GM20000 (cell line): ENCODE results near the gene SLC25A53.
A peak's percentile ranks its signal among the peaks of the same experiment; 100 is the strongest.

Source experiments
- DNase-seq: peaks from one replicate; pipeline ENCODE4 v3.0.0; 2012; ENCODE audit warnings: low spot score
- TF ChIP-seq, protein P1 (sequence below): IDR thresholded peaks from 2 replicates; pipeline ENCODE4 v1.5.1; 2012; ENCODE audit warnings: mild to moderate bottlenecking, control low read depth; ENCODE audit errors: extremely low read depth, missing control alignments

The SLC25A53 gene

DNA sequence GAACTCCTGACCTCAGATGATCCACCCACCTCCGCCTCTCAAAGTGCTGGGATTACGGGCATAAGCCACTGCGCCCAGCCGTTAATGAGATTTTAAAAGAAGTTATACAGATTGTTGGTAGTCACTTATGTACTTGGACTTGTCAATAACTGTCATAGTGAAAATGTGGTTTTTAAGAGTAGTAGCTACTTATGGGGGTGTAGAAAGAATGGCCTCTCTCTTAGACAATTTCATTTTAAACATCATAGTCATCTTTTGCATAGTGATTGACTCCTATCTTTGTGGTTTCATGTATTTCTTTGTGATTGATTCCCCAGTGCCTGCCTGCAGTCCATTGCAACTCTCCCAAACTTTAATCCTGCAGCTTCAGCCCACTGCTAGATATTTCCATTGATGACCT lies 26.9 kb upstream of the SLC25A53 start:
- TF ChIP-seq, protein P1, sequence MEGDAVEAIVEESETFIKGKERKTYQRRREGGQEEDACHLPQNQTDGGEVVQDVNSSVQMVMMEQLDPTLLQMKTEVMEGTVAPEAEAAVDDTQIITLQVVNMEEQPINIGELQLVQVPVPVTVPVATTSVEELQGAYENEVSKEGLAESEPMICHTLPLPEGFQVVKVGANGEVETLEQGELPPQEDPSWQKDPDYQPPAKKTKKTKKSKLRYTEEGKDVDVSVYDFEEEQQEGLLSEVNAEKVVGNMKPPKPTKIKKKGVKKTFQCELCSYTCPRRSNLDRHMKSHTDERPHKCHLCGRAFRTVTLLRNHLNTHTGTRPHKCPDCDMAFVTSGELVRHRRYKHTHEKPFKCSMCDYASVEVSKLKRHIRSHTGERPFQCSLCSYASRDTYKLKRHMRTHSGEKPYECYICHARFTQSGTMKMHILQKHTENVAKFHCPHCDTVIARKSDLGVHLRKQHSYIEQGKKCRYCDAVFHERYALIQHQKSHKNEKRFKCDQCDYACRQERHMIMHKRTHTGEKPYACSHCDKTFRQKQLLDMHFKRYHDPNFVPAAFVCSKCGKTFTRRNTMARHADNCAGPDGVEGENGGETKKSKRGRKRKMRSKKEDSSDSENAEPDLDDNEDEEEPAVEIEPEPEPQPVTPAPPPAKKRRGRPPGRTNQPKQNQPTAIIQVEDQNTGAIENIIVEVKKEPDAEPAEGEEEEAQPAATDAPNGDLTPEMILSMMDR, result no peak
- no peak for DNase-seq

DNA sequence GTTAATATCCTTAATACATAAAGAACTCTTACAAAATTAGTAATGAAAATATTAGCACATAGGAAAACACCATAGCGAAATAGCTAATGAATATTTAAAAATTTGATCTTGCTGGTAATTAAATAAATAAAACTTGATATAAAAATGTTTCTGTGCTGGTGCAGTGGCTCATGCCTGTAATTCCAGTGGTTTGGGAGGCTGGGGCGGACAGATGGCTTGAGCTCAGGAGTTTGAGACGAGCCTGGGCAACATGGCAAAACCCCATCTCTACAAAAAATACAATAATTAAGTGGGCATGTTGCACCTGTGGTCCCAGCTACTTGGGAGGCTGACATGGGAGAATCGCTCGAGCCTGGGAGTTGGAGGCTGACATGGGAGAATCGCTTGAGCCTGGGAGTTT lies 17.0 kb upstream of the SLC25A53 start:
- no peak for DNase-seq
- TF ChIP-seq, protein P1, result no peak

DNA sequence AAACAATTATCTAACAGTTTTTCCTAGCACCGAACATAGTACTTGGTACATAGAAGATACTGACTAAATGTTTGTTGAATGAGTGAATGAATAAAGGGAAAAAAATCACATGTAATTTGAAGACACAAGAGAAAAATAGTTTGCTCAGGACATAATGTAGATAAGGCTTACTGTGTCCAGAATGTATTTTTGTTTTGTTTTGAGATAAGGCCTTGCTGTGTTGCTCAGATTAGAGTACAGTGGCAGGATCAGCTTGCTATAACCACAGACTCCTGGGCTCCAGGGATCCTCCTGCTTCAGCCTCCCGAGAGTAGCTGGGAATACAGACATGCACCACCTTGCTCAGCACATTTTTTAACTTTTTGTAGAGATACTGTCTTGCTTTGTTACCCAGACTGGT lies 16.0 kb upstream of the SLC25A53 start:
- TF ChIP-seq, protein P1, result no peak
- no peak for DNase-seq

DNA sequence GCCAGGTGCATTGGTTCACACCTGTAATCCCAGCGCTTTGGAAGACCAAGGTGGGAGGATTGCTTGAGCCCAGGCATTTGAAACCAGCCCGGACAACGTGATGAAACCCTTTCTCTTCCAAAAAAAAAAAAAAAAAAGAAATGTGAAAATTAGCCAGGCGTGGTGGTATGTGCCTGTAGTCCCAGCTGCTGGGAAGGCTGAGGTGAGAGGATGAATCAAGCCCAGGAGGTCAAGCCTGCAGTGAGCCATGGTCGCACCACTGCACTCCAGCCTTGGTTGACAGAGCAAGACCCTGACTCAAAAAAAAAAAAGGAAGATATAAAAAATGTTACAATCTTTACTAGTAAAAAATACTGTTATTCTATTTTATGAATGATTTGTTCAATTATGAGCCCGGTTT lies 15.3 kb upstream of the SLC25A53 start:
- TF ChIP-seq, protein P1, result no peak
- DNase-seq, result no peak

DNA sequence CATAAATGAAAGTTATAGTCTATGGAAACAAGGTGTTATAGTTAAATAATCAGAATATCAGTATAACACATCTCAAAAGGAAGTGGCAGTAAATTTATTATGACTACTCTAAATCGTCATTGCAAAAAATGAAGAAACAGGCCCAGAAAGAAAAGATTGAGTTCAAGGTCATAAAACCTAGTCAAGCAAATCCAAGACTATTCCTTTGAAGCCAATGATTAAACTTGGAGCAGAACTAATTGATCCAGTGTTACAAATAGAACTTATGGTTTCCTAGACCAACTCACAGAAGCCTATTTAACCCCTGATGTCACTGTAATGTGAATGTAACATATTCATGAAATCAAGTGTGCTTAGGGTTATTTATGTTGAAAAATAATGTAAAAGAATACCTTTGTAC lies 11.3 kb upstream of the SLC25A53 start:
- TF ChIP-seq, protein P1, result no peak
- DNase-seq, result no peak

DNA sequence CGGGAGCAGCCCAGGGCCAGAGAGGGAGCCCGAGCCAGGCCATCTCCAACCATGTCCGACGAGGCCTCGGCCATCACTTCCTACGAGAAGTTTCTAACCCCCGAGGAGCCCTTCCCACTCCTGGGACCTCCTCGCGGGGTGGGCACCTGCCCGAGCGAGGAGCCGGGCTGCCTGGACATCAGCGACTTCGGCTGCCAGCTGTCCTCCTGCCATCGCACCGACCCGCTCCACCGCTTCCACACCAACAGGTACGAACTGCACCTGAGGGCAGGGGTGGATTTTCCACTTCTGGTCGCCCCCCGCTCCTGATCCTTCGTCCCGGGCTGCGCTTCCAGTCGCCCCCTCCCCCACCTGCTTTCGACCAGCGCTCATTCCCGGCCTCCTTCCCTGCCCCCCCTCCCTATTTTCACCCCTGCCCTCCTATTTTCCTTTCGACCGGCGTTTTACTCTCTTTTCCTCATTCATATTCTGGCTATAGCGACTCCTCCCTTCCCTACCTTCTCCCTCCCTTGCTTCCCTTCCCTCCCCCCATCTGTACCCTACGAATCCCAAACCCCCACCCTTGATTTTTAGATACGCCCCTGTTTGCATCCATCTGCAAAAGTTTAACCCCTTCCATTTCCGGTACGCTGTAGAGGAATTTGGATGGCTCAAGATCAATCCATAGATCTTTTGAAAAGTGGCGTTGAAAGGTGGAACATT lies 10.1 kb upstream of the SLC25A53 start:
- TF ChIP-seq, protein P1, result no peak
- DNase-seq, result no peak

DNA sequence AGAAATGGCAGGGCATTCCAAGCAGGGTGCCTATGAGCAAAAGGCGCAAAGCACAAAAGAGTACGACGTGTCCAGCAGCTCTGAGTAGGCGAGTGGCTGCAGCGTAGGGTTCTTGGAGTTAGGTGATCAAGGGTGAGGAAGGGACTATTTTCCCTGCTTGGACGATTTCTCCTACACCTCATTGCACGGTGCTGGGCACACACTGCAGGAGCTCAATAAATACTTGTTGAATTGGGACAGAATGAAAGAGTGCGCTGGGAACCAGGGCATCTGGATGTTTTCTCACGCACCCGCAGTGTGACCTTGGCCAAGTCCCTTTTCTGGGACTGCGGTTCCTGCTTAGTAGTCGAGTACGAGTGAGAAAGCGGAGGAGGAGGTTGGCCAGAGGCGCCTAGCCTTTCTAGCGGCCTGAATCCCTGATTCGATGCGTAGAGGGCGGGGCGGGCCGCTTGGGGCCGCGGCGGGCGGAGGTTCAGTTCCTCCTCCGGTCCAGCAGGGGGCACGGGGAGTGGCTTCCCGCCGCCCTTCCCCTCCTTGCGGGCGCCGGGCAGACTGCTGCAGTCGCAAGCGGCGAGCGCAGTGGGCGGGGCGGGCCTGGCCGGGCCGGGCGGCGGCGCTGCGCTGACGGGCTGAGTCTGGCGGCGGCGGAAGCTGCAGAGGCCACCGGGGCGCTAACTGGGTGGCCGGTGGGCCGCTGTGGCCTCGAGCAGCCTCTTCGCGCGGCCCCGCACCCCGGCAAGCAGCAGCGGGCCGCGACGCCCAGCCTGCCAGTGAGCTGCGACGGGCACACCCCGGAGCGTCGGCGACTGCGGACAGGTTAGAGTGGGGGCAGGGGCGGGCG lies 9.3 kb upstream of the SLC25A53 start, which contains the start of gene FAM199X:
Gene FAM199X, plus strand, starts transcription at position 560 of the 841 bp plus-strand sequence. CDS start 333 bp downstream, outside the sequence.
- TF ChIP-seq, protein P1, result peak; percentile 4
- DNase-seq, result peak; percentile 91
